Trophoblast cell (in vitro differentiated cells and primary cell): ENCODE results near the gene TOX2.
A peak's percentile ranks its signal among the peaks of the same experiment; 100 is the strongest.

Source experiments
- DNase-seq, 2 donors: peaks; one replicate each; pipeline ENCODE4 v3.0.0-alpha.2; 2016
- H2AFZ ChIP-seq: 2 replicates; pipeline ENCODE4 v1.6.1; 2013; ENCODE audit warnings: low read length, moderate library complexity, mild to moderate bottlenecking; ENCODE audit not compliant: insufficient read depth, poor library complexity
- H2AK5ac ChIP-seq: 2 replicates; pipeline ENCODE4 v1.6.1; 2013; ENCODE audit warnings: mild to moderate bottlenecking, low read length
- H2BK120ac ChIP-seq: 2 replicates; pipeline ENCODE4 v1.6.1; 2013; ENCODE audit warnings: low read length, mild to moderate bottlenecking, moderate library complexity; ENCODE audit not compliant: insufficient read depth, poor library complexity
- H2BK12ac ChIP-seq: 2 replicates; pipeline ENCODE4 v1.6.1; 2013; ENCODE audit warnings: mild to moderate bottlenecking, low read length, moderate library complexity
- H2BK5ac ChIP-seq: 2 replicates; pipeline ENCODE4 v1.6.1; 2013; ENCODE audit warnings: low read length, low read depth, moderate library complexity, mild to moderate bottlenecking; ENCODE audit not compliant: poor library complexity
- H3K14ac ChIP-seq: 2 replicates; pipeline ENCODE4 v1.6.1; 2013; ENCODE audit warnings: mild to moderate bottlenecking, low read length
- H3K18ac ChIP-seq: 2 replicates; pipeline ENCODE4 v1.6.1; 2013; ENCODE audit warnings: mild to moderate bottlenecking, low read length
- H3K23ac ChIP-seq: 2 replicates; pipeline ENCODE4 v1.6.1; 2013; ENCODE audit warnings: low read length
- H3K27ac ChIP-seq: 2 replicates; pipeline ENCODE4 v1.5.1; 2013; ENCODE audit warnings: low read depth, mild to moderate bottlenecking, inconsistent platforms, low read length, moderate library complexity
- H3K27me3 ChIP-seq: 2 replicates; pipeline ENCODE4 v1.6.1; 2013; ENCODE audit warnings: inconsistent platforms, mild to moderate bottlenecking, low read length, moderate library complexity; ENCODE audit not compliant: insufficient read depth
- H3K36me3 ChIP-seq, 2 experiments: 1 replicate in 1 of 2; 2 replicates in 1 of 2; pipeline ENCODE4 v1.6.1; 2013; ENCODE audit warnings: low read length in 2 of 2, mild to moderate bottlenecking in 2 of 2, moderate library complexity in 1 of 2; ENCODE audit not compliant: insufficient read depth in 2 of 2, control insufficient read depth in 1 of 2
- H3K4ac ChIP-seq: 2 replicates; pipeline ENCODE4 v1.6.1; 2013; ENCODE audit warnings: low read depth, mild to moderate bottlenecking, low read length, moderate library complexity
- H3K4me1 ChIP-seq, 2 experiments: 1 replicate in 1 of 2; 2 replicates in 1 of 2; pipeline ENCODE4 v1.6.1; 2013; ENCODE audit warnings: low read length in 2 of 2, mild to moderate bottlenecking in 2 of 2, moderate library complexity in 1 of 2; ENCODE audit not compliant: insufficient read depth in 2 of 2, control insufficient read depth in 1 of 2
- H3K4me2 ChIP-seq: 2 replicates; pipeline ENCODE4 v1.6.1; 2013; ENCODE audit warnings: inconsistent platforms, mild to moderate bottlenecking, low read length, moderate library complexity
- H3K4me3 ChIP-seq: 2 replicates; pipeline ENCODE4 v1.5.1; 2013; ENCODE audit warnings: mild to moderate bottlenecking, low read depth, low read length, inconsistent platforms
- H3K79me1 ChIP-seq: one replicate; pipeline ENCODE4 v1.6.1; 2013; ENCODE audit warnings: low read length
- H3K79me2 ChIP-seq: 2 replicates; pipeline ENCODE4 v1.6.1; 2013; ENCODE audit warnings: low read length, mild to moderate bottlenecking; ENCODE audit not compliant: control insufficient read depth, insufficient read depth, poor library complexity
- H3K9ac ChIP-seq: 2 replicates; pipeline ENCODE4 v1.6.1; 2013; ENCODE audit warnings: mild to moderate bottlenecking, low read length
- H3K9me3 ChIP-seq: 2 replicates; pipeline ENCODE4 v1.6.1; 2013; ENCODE audit warnings: low read depth, mild to moderate bottlenecking, control low read depth, inconsistent platforms, low read length; ENCODE audit not compliant: insufficient read depth
- H4K12ac ChIP-seq: 2 replicates; pipeline ENCODE4 v1.6.1; 2013; ENCODE audit warnings: low read depth, mild to moderate bottlenecking, low read length, moderate library complexity
- H4K8ac ChIP-seq: 2 replicates; pipeline ENCODE4 v1.6.1; 2013; ENCODE audit warnings: low read depth, mild to moderate bottlenecking, low read length, moderate library complexity
- H4K91ac ChIP-seq: one replicate; pipeline ENCODE4 v1.6.1; 2013; ENCODE audit warnings: low read depth, mild to moderate bottlenecking, low read length, moderate library complexity
- WGBS: extraction: QIAGEN DNeasy Blood & Tissue Kit; methylation state at CpG from one replicate; pipeline ENCODE4 v1.1.7; 2013; ENCODE audit warnings: missing lambda C conversion rate; ENCODE audit not compliant: insufficient read length, insufficient coverage; ENCODE audit errors: extremely low coverage; 5-methylcytosine and 5-hydroxymethylcytosine counted together

TOX2 gene

DNA sequence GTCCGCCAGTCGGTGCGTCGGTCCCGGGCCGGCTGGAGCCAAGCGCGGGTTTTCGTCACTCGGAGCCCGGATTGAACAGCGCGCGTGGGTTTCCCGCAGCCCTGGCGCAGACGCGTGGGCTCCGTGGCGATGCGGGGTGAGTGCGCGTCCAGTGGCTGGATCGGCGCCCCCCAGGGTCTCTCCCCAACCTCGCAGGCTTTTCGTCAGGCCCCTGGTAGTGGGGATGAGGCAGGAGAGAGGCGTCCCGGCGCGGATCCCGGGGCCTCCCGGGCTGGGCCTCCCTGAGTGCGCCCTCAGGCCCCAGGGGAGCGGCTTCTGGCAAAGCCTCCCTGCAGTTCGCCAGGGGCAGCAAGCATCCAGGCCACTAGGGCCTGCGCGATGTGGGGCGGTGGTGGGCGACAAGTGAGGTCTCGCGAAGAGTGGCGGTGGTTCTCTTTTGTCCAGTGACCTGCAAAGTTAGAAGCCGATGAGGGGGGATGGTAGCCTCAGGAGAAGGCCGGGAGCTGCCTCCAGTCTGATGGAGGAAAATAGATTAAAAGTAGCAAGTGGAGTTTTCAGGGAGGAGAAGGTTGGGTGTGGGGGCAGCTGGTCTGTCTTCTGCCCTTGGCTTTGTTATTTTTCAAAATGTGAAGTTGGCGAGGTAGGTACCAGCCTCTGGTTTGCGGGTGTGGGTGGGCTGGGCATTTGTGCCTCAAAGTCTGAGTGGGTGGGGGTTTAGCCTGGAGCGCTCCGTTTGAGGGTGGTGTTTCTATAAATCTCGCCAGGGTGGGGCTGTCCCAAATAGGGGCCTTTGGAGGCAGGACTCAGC is 1.6 kb downstream of the TOX2 start:
- WGBS = no CpG with 5 or more reads among the region's 50 CpGs
- H2AK5ac ChIP-seq = no peak overlapping the region
- peak overlapping the region; percentile 43 for H2AFZ ChIP-seq

DNA sequence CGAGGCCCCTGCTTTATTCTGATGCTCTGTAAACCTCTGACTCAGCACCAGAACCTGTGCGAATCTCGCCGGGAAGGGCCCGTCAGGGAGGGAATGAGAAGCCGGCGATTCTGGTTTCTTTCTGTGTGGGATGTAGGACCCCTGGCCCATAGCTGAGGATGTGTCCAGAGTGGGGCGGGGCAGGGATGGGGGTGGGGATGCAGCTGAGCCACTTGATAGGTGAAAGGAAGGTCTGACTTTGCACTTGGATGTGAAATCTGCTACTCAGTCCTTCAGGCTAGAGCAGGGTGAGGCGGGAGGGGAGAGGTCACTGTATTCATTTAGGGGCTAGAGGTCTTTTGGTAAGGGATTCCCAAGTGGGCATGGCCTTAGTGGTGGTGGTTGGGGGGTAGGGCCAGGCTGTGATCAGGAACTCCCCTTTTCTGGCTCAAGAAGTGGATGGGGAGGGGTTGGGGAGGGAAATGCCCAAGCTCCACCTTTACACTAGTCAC is 2.3 kb downstream of the TOX2 start:
- Histone ChIP-seq H3K27me3 (peaks cover 33% of the 10 kb centered on the region), H2AK5ac (no peak overlapping the region), H3K4ac (no peak overlapping the region), H2BK12ac (no peak overlapping the region), H2BK120ac (no peak overlapping the region), H2AFZ (no peak overlapping the region), H3K4me3 (no peak overlapping the region), H3K36me3 (no peaks in the 10 kb centered on the region), H2BK5ac (no peak overlapping the region), H3K79me2 (no peaks in the 10 kb centered on the region), H3K9ac (no peak overlapping the region), H3K79me1 (no peaks in the 10 kb centered on the region), H3K4me1 (peaks cover 3 to 11% of the 10 kb centered on the region in 2 experiments), H3K23ac (no peak overlapping the region), H4K12ac (no peak overlapping the region), H3K18ac (no peak overlapping the region), H4K91ac (no peak overlapping the region), H3K27ac (no peak overlapping the region), H3K4me2 (no peak overlapping the region), H3K9me3 (peaks cover 12% of the 10 kb centered on the region), H4K8ac (no peak overlapping the region), H3K14ac (no peak overlapping the region)
- no CpG with 5 or more reads among the region's 9 CpGs for WGBS
- DNase-seq = no peak

More for the DNA sequence above, 1.6 kb downstream of the TOX2 start:
- peaks cover 33% of the 10 kb centered on the region for H3K27me3 ChIP-seq
- H3K9me3 ChIP-seq = peaks cover 12% of the 10 kb centered on the region
- H3K36me3 ChIP-seq = no peaks in the 10 kb centered on the region
- no peaks in the 10 kb centered on the region for H3K79me2 ChIP-seq
- no peak overlapping the region for H3K27ac ChIP-seq
- H4K8ac ChIP-seq = no peak overlapping the region
- no peak overlapping the region for H4K12ac ChIP-seq
- no peak overlapping the region for H2BK12ac ChIP-seq
- H2BK5ac ChIP-seq = no peak overlapping the region
- H3K4me1 ChIP-seq = peaks cover 3 to 11% of the 10 kb centered on the region in 2 experiments
- H3K4me3 ChIP-seq = no peak overlapping the region
- no peak overlapping the region for H3K18ac ChIP-seq
- DNase-seq = no peak
- no peaks in the 10 kb centered on the region for H3K79me1 ChIP-seq
- no peak overlapping the region for H3K9ac ChIP-seq
- no peak overlapping the region for H3K14ac ChIP-seq
- H2BK120ac ChIP-seq = no peak overlapping the region
- H3K4ac ChIP-seq = no peak overlapping the region
- H4K91ac ChIP-seq = no peak overlapping the region
- no peak overlapping the region for H3K23ac ChIP-seq
- peak overlapping the region; percentile 37 for H3K4me2 ChIP-seq

DNA sequence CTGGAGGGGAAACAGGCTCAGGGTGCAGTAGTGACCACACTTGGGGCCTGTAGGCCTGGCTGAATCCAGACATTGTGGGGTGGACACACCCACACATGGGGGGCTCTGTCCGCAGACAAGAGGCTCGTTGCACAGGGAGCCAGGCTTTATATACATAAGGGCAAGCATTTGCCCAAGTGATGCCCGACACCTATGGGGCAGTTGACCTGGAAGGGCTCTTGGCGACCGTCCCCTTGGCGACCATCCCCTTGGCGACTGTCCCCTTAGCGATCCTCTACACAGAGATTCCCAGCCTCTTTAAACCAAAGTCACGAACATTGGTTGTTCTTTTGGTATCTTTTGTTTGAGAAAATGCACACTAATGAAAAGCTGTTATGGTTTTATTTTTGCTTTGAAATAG is 2.7 kb downstream of the TOX2 start:
- no peak overlapping the region for H4K12ac ChIP-seq
- H3K27ac ChIP-seq = no peak overlapping the region

DNA sequence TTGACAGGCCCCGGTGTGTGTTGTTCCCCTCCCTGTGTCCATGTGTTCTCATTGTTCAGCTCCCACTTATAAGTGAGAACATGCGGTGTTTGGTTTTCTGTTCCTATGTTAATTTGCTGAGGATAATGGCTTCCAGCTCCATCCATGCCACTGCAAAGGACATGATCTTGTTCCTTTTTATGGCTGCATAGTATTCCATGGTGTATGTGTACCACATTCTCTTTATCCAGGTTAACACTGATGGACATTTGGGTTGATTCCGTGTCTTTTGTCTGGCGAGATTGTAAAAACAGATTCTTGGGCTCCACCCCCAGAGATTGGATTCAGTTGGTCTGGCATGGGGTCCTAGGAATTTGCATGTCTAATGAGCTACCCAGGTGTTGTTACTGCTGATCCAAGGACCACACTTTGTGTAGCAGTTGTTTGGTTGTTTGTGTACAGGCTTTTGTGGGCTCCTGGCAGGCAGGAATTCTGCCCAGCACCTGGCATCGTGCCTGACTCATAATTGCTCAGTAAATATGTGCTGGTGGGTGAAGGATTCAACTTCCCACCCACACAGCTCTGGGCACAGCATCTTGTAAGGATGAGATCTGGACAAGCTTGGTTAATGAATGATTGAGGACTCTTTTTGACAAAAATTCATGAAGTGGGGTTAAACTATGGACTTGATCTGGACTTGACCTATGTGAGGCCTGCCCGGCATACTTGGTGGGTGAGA is 5.2 kb downstream of the TOX2 start:
- Histone ChIP-seq H3K79me1 (no peaks in the 10 kb centered on the region), H3K9ac (no peak overlapping the region), H2AFZ (no peak overlapping the region), H3K14ac (no peak overlapping the region), H2BK120ac (no peak overlapping the region), H4K8ac (no peak overlapping the region), H2BK12ac (no peak overlapping the region), H4K12ac (no peak overlapping the region), H4K91ac (no peak overlapping the region), H3K4me1 (peaks cover 3 to 11% of the 10 kb centered on the region in 2 experiments), H3K4ac (no peak overlapping the region), H3K27me3 (peaks cover 26% of the 10 kb centered on the region), H3K79me2 (no peaks in the 10 kb centered on the region), H2BK5ac (no peak overlapping the region), H3K4me2 (no peak overlapping the region), H3K23ac (no peak overlapping the region), H3K36me3 (no peaks in the 10 kb centered on the region), H3K4me3 (no peak overlapping the region), H3K18ac (no peak overlapping the region), H2AK5ac (no peak overlapping the region), H3K27ac (no peak overlapping the region), H3K9me3 (peaks cover 12% of the 10 kb centered on the region)
- WGBS = no CpG with 5 or more reads among the region's 6 CpGs
- DNase-seq = no peak

More for the DNA sequence above, 2.7 kb downstream of the TOX2 start:
- Histone ChIP-seq H3K14ac (no peak overlapping the region), H3K18ac (no peak overlapping the region), H4K8ac (no peak overlapping the region), H3K4ac (no peak overlapping the region), H2AK5ac (no peak overlapping the region), H3K79me2 (no peaks in the 10 kb centered on the region), H2BK120ac (no peak overlapping the region), H3K27me3 (peaks cover 33% of the 10 kb centered on the region), H3K9me3 (peaks cover 12% of the 10 kb centered on the region), H3K4me1 (peaks cover 3 to 11% of the 10 kb centered on the region in 2 experiments), H3K23ac (no peak overlapping the region), H4K91ac (no peak overlapping the region), H3K9ac (no peak overlapping the region), H3K4me3 (no peak overlapping the region), H3K36me3 (no peaks in the 10 kb centered on the region), H3K79me1 (no peaks in the 10 kb centered on the region), H2BK12ac (no peak overlapping the region), H2AFZ (no peak overlapping the region), H2BK5ac (no peak overlapping the region), H3K4me2 (no peak overlapping the region)
- no CpG with 5 or more reads among the region's 9 CpGs for WGBS
- no peak for DNase-seq
